ENCODE data around the gene SYNJ2. TPM values are rescaled to one million over a fixed set of nuclear protein-coding genes. Genes with fewer than 3 reads are reported as not detected.
A peak's percentile ranks its signal among the peaks of the same experiment; 100 is the strongest.

Gene SYNJ2
- total RNA-seq, 1 donor from 2014 or later: 42.7 TPM

GRCh38 chr6:158026901-158027589 is 45.4 kb downstream of the SYNJ2 start:
- H3K4me1 Mint-ChIP-seq: peaks cover 34% of the 10 kb centered on the region
- H3K27ac Mint-ChIP-seq: peak overlapping the region; percentile 89
- peaks cover 9% of the 10 kb centered on the region for H3K36me3 Mint-ChIP-seq
- no peaks in the 10 kb centered on the region for H3K9me3 Mint-ChIP-seq
- H3K4me3 Mint-ChIP-seq: no peak overlapping the region
- TF ChIP-seq, protein P1, sequence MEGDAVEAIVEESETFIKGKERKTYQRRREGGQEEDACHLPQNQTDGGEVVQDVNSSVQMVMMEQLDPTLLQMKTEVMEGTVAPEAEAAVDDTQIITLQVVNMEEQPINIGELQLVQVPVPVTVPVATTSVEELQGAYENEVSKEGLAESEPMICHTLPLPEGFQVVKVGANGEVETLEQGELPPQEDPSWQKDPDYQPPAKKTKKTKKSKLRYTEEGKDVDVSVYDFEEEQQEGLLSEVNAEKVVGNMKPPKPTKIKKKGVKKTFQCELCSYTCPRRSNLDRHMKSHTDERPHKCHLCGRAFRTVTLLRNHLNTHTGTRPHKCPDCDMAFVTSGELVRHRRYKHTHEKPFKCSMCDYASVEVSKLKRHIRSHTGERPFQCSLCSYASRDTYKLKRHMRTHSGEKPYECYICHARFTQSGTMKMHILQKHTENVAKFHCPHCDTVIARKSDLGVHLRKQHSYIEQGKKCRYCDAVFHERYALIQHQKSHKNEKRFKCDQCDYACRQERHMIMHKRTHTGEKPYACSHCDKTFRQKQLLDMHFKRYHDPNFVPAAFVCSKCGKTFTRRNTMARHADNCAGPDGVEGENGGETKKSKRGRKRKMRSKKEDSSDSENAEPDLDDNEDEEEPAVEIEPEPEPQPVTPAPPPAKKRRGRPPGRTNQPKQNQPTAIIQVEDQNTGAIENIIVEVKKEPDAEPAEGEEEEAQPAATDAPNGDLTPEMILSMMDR (IDR thresholded peaks at IDR 0.05; ENCODE audit: unreplicated experiment): no peak
- no peaks in the 10 kb centered on the region for H3K27me3 Mint-ChIP-seq (ENCODE audit: low read depth)
- DNase-seq (ENCODE audit: low spot score in 2 of 2, unreplicated experiment in 2 of 2): no peak

GRCh38 chr6:158027590-158028285 is 46.1 kb downstream of the SYNJ2 start:
- Mint-ChIP-seq H3K4me3 (no peak overlapping the region), H3K36me3 (peaks cover 9% of the 10 kb centered on the region), H3K9me3 (no peaks in the 10 kb centered on the region), H3K4me1 (peaks cover 34% of the 10 kb centered on the region), H3K27ac (peak overlapping the region; percentile 89), H3K27me3 (ENCODE audit: low read depth) (no peaks in the 10 kb centered on the region)
- DNase-seq (ENCODE audit: low spot score in 2 of 2, unreplicated experiment in 2 of 2): no peak
- TF ChIP-seq, protein P1 (IDR thresholded peaks at IDR 0.05; ENCODE audit: unreplicated experiment): no peak

GRCh38 chr6:158028421-158028820 is 46.8 kb downstream of the SYNJ2 start:
- no peaks in the 10 kb centered on the region for H3K27me3 Mint-ChIP-seq (ENCODE audit: low read depth)
- TF ChIP-seq, protein P1 (IDR thresholded peaks at IDR 0.05; ENCODE audit: unreplicated experiment): no peak
- peaks cover 34% of the 10 kb centered on the region for H3K4me1 Mint-ChIP-seq
- H3K4me3 Mint-ChIP-seq: no peak overlapping the region
- H3K36me3 Mint-ChIP-seq: peaks cover 9% of the 10 kb centered on the region
- H3K27ac Mint-ChIP-seq: no peak overlapping the region
- no peak for DNase-seq (ENCODE audit: low spot score in 2 of 2, unreplicated experiment in 2 of 2)
- no peaks in the 10 kb centered on the region for H3K9me3 Mint-ChIP-seq

DNA sequence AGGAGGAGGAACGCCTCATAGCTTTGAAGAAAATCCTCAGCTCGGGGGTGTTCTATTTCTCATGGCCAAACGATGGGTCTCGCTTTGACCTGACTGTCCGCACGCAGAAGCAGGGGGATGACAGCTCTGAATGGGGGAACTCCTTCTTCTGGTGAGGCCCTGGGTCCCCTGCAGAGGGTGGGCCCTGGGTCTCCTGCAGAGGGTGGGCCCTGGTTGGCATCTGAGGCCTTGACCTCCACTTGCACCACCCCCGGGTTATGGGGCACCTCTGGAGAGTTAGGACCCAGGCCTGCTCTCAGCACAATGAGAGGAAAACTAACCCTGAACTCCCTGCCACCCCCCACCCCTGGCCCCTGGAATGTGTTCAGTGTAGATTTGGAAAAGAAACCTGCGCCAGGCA is 47.2 kb downstream of the SYNJ2 start:
- Mint-ChIP-seq H3K9me3 (no peaks in the 10 kb centered on the region), H3K27me3 (ENCODE audit: low read depth) (no peaks in the 10 kb centered on the region), H3K4me3 (no peak overlapping the region), H3K27ac (no peak overlapping the region), H3K4me1 (peaks cover 34% of the 10 kb centered on the region), H3K36me3 (peaks cover 11% of the 10 kb centered on the region)
- no peak for DNase-seq (ENCODE audit: low spot score in 2 of 2, unreplicated experiment in 2 of 2)
- TF ChIP-seq, protein P1 (IDR thresholded peaks at IDR 0.05; ENCODE audit: unreplicated experiment): no peak

GRCh38 chr6:158029668-158030230 is 48.1 kb downstream of the SYNJ2 start:
- Mint-ChIP-seq H3K27me3 (ENCODE audit: low read depth) (no peaks in the 10 kb centered on the region), H3K36me3 (peaks cover 19% of the 10 kb centered on the region), H3K27ac (no peak overlapping the region), H3K9me3 (no peaks in the 10 kb centered on the region), H3K4me3 (no peak overlapping the region), H3K4me1 (peaks cover 32% of the 10 kb centered on the region)
- no peak for DNase-seq (ENCODE audit: low spot score in 2 of 2, unreplicated experiment in 2 of 2)
- TF ChIP-seq, protein P1 (IDR thresholded peaks at IDR 0.05; ENCODE audit: unreplicated experiment): no peak

All from mesothelial cell of epicardium (in vitro differentiated cells).